Naive thymus-derived CD8-positive, alpha-beta T cell (primary cell): ENCODE data around the gene B4GALT4. TPM values are rescaled to one million over a fixed set of nuclear protein-coding genes. Genes with fewer than 3 reads are reported as not detected.
"Not testable (repeated sequence)": the region's sequence is repeated elsewhere in the genome, so short reads cannot be mapped to it uniquely, and the experiment has no call there.

Experiments
- ATAC-seq, 2 donors: fragments of 150-1000 bp; cut with Tn5 transposase in 1 of 2; sonication (Bioruptor Pico), chemical (Tn5 transposase) in 1 of 2; 1 replicate in 1 of 2; 2 replicates in 1 of 2; pipeline ENCODE4 v1.10.0; 2021; ENCODE audit warnings: mild to moderate bottlenecking in 2 of 2, moderate library complexity in 2 of 2
- POLR2A ChIA-PET: fragments of 350-600 bp; sonication (Branson Sonifier 250); formaldehyde crosslinking; loops from one replicate; lab custom pipeline; 2021; ENCODE audit warnings: antibody characterized with exemption; lab: Charles Lee
- DNase-seq, 10 donors: peaks; one replicate each; pipeline versions ENCODE4 v3.0.0 to v3.0.0-alpha.2; 2020 to 2022
- H3K27ac Mint-ChIP-seq, 10 donors: one replicate each; pipeline ENCODE4 v1.8.0; 2020 to 2022; ENCODE audit warnings: mild to moderate bottlenecking in 10 of 10, mixed read lengths in 10 of 10, moderate library complexity in 4 of 10, inconsistent platforms in 1 of 10
- H3K27me3 Mint-ChIP-seq, 5 donors: one replicate each; pipeline ENCODE4 v1.8.0; 2021 to 2022; ENCODE audit warnings: mixed read lengths in 5 of 5
- H3K36me3 Mint-ChIP-seq, 3 donors: one replicate each; pipeline ENCODE4 v1.8.0; 2020 to 2022; ENCODE audit warnings: mixed read lengths in 3 of 3, mild to moderate bottlenecking in 2 of 3, inconsistent platforms in 1 of 3
- H3K4me1 Mint-ChIP-seq, 4 donors: one replicate each; pipeline ENCODE4 v1.8.0; 2021 to 2022; ENCODE audit warnings: mixed read lengths in 4 of 4
- H3K4me3 Mint-ChIP-seq, 10 donors: one replicate each; pipeline ENCODE4 v1.8.0; 2020 to 2022; ENCODE audit warnings: mild to moderate bottlenecking in 10 of 10, mixed read lengths in 10 of 10, moderate library complexity in 6 of 10, inconsistent platforms in 1 of 10
- H3K9me3 Mint-ChIP-seq, 9 donors: one replicate each; pipeline ENCODE4 v1.8.0; 2020 to 2022; ENCODE audit warnings: mixed read lengths in 9 of 9, mild to moderate bottlenecking in 3 of 9, inconsistent platforms in 1 of 9, moderate library complexity in 1 of 9
- polyA plus RNA-seq, 3 donors: library from polyadenylated mRNA; unstranded; fragments of 300-500 nt; fragmentation: Illumina TruSeq; gene quantifications; one replicate each; pipeline ENCODE4 v1.2.3, GENCODE V29; 2021
- total RNA-seq, 8 experiments: library from RNA in 2 of 8; stranded (reverse) in 2 of 8; gene quantifications; one replicate each; pipeline ENCODE4 v1.2.3 and lab custom pipeline; 2021 to 2026

The B4GALT4 gene
- total and polyA plus RNA-seq, 5 experiments from 2014 or later = 2.9 to 13.2 (median 6.8) TPM

- no peak for ATAC-seq
- Mint-ChIP-seq H3K36me3 (no peaks in the 10 kb centered on the region), H3K4me1 (peaks cover 0 to 10% (median 0%) of the 10 kb centered on the region in 4 donors), H3K27ac (no peak overlapping the region), H3K27me3 (peaks cover 0 to 4% (median 0%) of the 10 kb centered on the region in 5 donors), H3K4me3 (no peak overlapping the region), H3K9me3 (no peaks in the 10 kb centered on the region)
- DNase-seq = no peak
- POLR2A ChIA-PET = no interaction called here
Observed at GRCh38 chr3:119257111-119257510, 16.4 kb upstream of the B4GALT4 start.

- ATAC-seq (no peak), DNase-seq (no peak)
- POLR2A ChIA-PET = no interaction called here
- Mint-ChIP-seq H3K36me3 (no peaks in the 10 kb centered on the region), H3K27ac (no peak overlapping the region), H3K9me3 (peaks cover 0 to under 1% (median 0%) of the 10 kb centered on the region in 9 donors), H3K27me3 (peaks cover 0 to 1% (median 0%) of the 10 kb centered on the region in 5 donors), H3K4me1 (peaks cover 0 to 10% (median 0%) of the 10 kb centered on the region in 4 donors), H3K4me3 (no peak overlapping the region)
Observed at GRCh38 chr3:119255214-119255613, 14.5 kb upstream of the B4GALT4 start.

DNA sequence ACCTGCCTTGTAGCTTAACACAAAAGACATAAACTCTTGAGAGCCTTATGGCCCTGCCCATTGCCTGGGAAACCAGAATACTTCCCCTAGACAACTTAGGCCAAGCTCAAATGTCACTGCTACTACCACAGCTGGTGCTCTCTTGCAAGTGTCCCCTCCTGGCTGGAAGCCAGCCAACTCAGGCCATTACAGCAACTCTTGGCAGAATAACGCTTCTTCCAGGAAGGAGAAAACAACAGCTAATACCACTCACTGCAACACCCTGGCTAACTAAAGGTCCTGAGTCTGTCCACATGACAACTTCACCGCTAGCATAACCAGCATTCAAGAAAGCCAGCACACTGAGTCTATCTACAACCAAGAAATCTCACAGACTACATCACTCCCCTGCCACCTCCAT, 5.1 kb upstream of the B4GALT4 start:
- ATAC-seq (no peak), DNase-seq (no peak)
- Mint-ChIP-seq H3K4me1 (peaks cover 0 to 7% (median 3%) of the 10 kb centered on the region in 4 donors), H3K4me3 (no peak overlapping the region), H3K9me3 (peaks cover 9 to 41% (median 16%) of the 10 kb centered on the region in 9 donors), H3K27me3 (no peaks in the 10 kb centered on the region), H3K36me3 (peaks cover 0 to 26% (median 9%) of the 10 kb centered on the region in 3 donors), H3K27ac (no peak overlapping the region)
- POLR2A ChIA-PET = no interaction called here

DNA sequence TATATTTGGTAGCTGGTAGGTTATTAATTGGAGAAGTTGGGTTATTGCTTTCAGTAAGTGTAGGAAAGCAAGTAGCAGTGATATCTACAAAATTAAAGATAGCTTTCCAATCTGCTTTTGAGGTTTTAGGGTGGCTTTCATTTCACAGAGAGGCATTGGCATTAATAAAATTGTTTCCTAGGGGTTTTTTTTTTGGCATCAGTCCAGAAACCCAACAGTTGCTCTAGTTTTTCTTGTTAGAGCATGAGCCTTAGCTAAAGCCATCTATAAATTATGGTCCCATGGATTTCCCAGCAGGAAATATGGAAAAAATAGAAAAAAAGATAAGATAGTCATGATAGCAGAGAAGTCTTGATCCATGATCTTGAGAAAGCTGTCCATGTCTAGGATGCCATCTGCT, 3.0 kb upstream of the B4GALT4 start:
- ATAC-seq = no peak
- Mint-ChIP-seq H3K4me1 (peaks cover 9 to 22% (median 15%) of the 10 kb centered on the region in 4 donors), H3K27me3 (no peaks in the 10 kb centered on the region), H3K9me3 (peaks cover 6 to 26% (median 13%) of the 10 kb centered on the region in 9 donors), H3K27ac (no peak overlapping the region), H3K4me3 (no peak overlapping the region), H3K36me3 (peaks cover 0 to 17% (median 8%) of the 10 kb centered on the region in 3 donors)
- no peak for DNase-seq
- POLR2A ChIA-PET = interaction anchor here (0.7 kb wide), 1 partner anchor 85 kb away, joined by 3 read pairs; no protein-coding TSS in a partner anchor

DNA sequence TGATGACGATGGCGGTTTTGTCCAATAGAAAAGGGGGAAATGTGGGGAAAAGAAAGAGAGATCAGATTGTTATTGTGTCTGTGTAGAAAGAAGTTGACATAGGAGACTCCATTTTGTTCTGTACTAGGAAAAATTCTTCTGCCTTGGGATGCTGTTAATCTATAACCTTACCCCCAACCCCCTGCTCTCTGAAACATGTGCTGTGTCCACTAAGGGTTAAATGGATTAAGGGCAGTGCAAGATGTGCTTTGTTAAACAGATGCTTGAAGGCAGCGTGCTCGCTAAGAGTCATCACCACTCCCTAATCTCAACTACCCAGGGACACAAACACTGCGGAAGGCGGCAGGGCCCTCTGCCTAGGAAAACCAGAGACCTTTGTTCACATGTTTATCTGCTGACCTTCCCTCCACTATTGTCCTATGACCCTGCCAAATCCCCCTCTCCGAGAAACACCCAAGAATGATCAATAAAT, 2.4 kb upstream of the B4GALT4 start:
- H3K27me3 Mint-ChIP-seq, DNase-seq, POLR2A ChIA-PET, ATAC-seq, H3K4me3 Mint-ChIP-seq, H3K27ac Mint-ChIP-seq: not testable (repeated sequence)
- peaks cover 4 to 20% (median 9%) of the 10 kb centered on the region in 9 donors for H3K9me3 Mint-ChIP-seq
- H3K36me3 Mint-ChIP-seq = peaks cover 0 to 17% (median 5%) of the 10 kb centered on the region in 3 donors
- H3K4me1 Mint-ChIP-seq = peaks cover 9 to 27% (median 17%) of the 10 kb centered on the region in 4 donors

GRCh38 chr3:119242387-119243057, 1.8 kb upstream of the B4GALT4 start:
- DNase-seq = not testable (repeated sequence)
- POLR2A ChIA-PET = interaction anchor here (0.5 to 3.1 kb wide), 3 partner anchors 32 to 256 kb away, joined by 3 to 24 read pairs (median 7); partner anchors contain the start of genes ARHGAP31 and TIMMDC1
- H3K36me3 Mint-ChIP-seq = peaks cover 0 to 13% (median under 1%) of the 10 kb centered on the region in 3 donors

DNA sequence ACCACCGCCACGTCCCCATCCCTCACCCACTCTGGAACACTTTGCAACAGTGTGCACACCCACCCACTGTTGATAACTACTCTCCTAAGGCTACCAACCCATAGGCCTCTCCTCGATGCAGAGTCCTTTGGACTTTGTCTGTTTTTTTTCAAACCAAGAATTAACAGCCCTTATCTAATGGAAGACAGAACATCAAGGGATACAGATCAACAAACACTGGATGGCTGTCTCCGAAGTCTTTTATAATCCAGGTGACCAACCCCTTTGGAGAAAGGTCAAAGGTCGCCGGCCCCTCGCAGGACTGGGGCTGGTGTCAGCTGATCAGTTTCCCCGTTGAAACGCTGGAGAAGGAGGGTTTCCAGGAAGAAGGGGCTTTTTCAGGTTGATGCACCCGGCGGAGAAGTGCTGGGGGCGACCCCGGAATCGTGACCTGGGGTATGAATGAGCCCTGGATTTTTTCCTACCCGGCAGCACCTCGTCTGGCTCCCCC, 532 bp downstream of the B4GALT4 start:
- POLR2A ChIA-PET = interaction anchor here (0.8 to 3.1 kb wide), 7 partner anchors 54 to 356 kb away, joined by 3 to 24 read pairs (median 4); partner anchors contain the start of genes ARHGAP31 and TIMMDC1
- peak; percentile 15 to 18 for ATAC-seq
- Mint-ChIP-seq H3K4me3 (peak overlapping the region; percentile 77 to 96 (median 88)), H3K27me3 (no peaks in the 10 kb centered on the region), H3K36me3 (peaks cover 0 to 16% (median 8%) of the 10 kb centered on the region in 3 donors), H3K9me3 (peaks cover 0 to 1% (median 0%) of the 10 kb centered on the region in 9 donors), H3K4me1 (peaks cover 18 to 56% (median 39%) of the 10 kb centered on the region in 4 donors), H3K27ac (peak overlapping the region; percentile 83 to 97 (median 92))
- DNase-seq = peak in 2 of 10 donors; percentile 17 to 63

More at GRCh38 chr3:119242387-119243057, 1.8 kb upstream of the B4GALT4 start:
- not testable (repeated sequence) for ATAC-seq, H3K27me3 Mint-ChIP-seq, H3K4me3 Mint-ChIP-seq
- H3K9me3 Mint-ChIP-seq = peaks cover 2 to 14% (median 7%) of the 10 kb centered on the region in 9 donors
- peaks cover 9 to 32% (median 17%) of the 10 kb centered on the region in 4 donors for H3K4me1 Mint-ChIP-seq
- peak overlapping the region in 1 of 10 donors; percentile 66 for H3K27ac Mint-ChIP-seq

DNA sequence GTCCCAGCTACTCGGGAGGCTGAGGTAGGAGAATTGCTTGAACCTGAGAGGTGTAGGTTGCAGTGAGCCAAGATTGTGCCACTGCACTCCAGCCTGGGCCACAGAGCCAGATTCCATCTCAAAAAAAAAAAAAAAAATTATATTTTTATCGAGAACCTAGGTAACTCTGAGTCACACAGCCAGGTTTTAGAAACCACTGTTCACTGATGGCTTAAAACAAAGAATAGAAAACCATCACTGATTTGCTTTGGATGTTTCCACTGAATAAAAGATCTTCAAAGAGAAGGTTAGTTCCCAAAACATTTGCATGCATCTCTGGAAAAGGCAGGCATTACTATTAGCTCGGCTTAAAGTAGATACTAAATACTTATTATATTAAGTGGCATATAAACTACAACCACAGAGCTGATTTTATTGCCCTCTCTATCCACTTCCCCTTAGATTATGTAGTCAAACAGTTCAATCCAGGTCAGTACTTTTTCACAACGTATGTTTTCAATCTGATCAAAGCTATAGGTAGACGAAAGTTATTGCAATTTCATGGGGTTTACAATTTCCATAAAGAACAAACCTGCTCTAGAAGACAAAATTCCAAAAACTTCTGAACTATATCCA, 1.4 kb downstream of the B4GALT4 start:
- DNase-seq (peak in 2 of 10 donors; percentile 17 to 22), ATAC-seq (peak in 1 of 2 donors; percentile 13)
- no peaks in the 10 kb centered on the region for H3K9me3 Mint-ChIP-seq
- peak overlapping the region; percentile 77 to 96 (median 88) for H3K4me3 Mint-ChIP-seq
- H3K4me1 Mint-ChIP-seq = peaks cover 21 to 63% (median 46%) of the 10 kb centered on the region in 4 donors
- H3K36me3 Mint-ChIP-seq = peaks cover 0 to 23% (median 8%) of the 10 kb centered on the region in 3 donors
- POLR2A ChIA-PET = interaction anchor here (0.6 to 3.1 kb wide), 3 partner anchors 55 to 267 kb away, joined by 3 to 24 read pairs (median 4); partner anchors contain the start of genes ARHGAP31 and TMEM39A
- no peaks in the 10 kb centered on the region for H3K27me3 Mint-ChIP-seq
- H3K27ac Mint-ChIP-seq = peak overlapping the region; percentile 54 to 97 (median 90)

GRCh38 chr3:119238363-119238762, 2.3 kb downstream of the B4GALT4 start:
- H3K27me3 Mint-ChIP-seq = no peaks in the 10 kb centered on the region
- no peak for ATAC-seq
- POLR2A ChIA-PET = no interaction called here
- H3K4me3 Mint-ChIP-seq = peak overlapping the region in 8 of 10 donors; percentile 19 to 76 (median 67)
- peak overlapping the region in 8 of 10 donors; percentile 60 to 93 (median 76) for H3K27ac Mint-ChIP-seq
- DNase-seq = no peak
- H3K4me1 Mint-ChIP-seq = peaks cover 21 to 66% (median 48%) of the 10 kb centered on the region in 4 donors
- H3K36me3 Mint-ChIP-seq = peaks cover 0 to 24% (median 15%) of the 10 kb centered on the region in 3 donors
- H3K9me3 Mint-ChIP-seq = no peaks in the 10 kb centered on the region

DNA sequence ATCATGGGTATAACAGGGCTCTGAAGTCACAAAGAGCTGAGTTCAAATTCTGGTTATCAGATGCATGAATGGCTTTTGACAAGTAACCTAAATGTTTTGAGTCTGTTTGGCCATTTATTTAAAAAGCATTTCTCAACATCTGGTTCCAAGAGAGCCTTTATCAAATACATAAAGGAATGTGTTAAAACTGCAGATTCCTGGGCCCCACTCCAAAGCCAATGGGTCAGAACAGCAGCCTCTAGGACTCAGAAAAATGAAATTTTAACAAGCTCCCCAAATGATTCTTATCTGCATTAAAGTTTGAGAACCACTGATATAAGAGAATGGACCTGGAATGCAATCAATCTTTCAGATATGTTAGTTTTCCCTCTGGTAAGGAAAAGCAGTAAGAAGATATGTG, 3.4 kb downstream of the B4GALT4 start:
- Mint-ChIP-seq H3K27me3 (no peaks in the 10 kb centered on the region), H3K9me3 (peaks cover 0 to 1% (median 0%) of the 10 kb centered on the region in 9 donors), H3K4me3 (peak overlapping the region in 4 of 10 donors; percentile 4 to 23 (median 17)), H3K4me1 (peaks cover 22 to 68% (median 49%) of the 10 kb centered on the region in 4 donors), H3K27ac (peak overlapping the region in 6 of 10 donors; percentile 10 to 81 (median 36)), H3K36me3 (peaks cover 0 to 30% (median 21%) of the 10 kb centered on the region in 3 donors)
- POLR2A ChIA-PET = no interaction called here
- DNase-seq = no peak
- ATAC-seq = no peak

DNA sequence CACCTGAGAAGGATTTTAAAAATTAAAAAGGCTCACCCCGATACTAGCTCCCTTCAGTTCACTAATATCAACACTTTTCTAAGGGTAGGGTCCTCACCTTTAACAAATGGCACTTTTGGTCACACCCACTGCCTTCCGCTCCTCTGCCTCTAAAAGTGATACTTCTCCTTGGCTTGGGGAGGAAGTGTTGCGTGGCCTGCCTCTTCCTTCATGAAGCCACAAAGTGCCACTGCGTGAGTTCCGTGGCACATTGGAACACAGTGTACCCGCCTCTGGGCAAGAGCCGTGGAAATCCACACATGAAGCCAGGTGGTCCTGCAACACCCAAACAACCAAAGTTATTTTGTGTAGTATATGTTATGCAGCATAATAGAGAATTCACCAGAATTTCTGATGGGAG, 3.9 kb downstream of the B4GALT4 start:
- peaks cover 0 to 35% (median 22%) of the 10 kb centered on the region in 3 donors for H3K36me3 Mint-ChIP-seq
- peaks cover 0 to 1% (median 0%) of the 10 kb centered on the region in 9 donors for H3K9me3 Mint-ChIP-seq
- ATAC-seq = no peak
- DNase-seq = peak in 2 of 10 donors; percentile 7 to 10
- peaks cover 22 to 70% (median 51%) of the 10 kb centered on the region in 4 donors for H3K4me1 Mint-ChIP-seq
- H3K27me3 Mint-ChIP-seq = no peaks in the 10 kb centered on the region
- POLR2A ChIA-PET = no interaction called here
- peak overlapping the region in 8 of 10 donors; percentile 10 to 58 (median 32) for H3K4me3 Mint-ChIP-seq
- peak overlapping the region; percentile 10 to 84 (median 56) for H3K27ac Mint-ChIP-seq

DNA sequence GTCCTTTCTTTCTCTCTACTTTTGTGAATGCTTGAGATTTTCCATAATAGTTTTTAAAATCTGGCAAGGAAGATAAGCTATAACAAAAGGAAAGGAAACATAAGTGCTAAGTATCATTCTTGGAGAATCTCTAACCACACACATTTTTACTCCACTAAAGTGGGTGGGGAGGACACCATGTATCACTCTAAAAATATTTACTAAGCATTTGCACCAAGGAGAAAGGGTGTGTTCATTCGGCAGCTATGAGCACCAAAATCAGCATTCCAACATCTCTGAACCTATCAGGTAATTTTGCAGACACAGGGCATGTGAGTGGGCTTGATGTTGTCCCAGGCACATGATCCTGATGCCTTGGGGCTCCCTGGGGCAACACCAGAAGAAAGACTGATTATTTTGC, 5.5 kb downstream of the B4GALT4 start:
- POLR2A ChIA-PET = no interaction called here
- Mint-ChIP-seq H3K4me1 (peaks cover 21 to 62% (median 48%) of the 10 kb centered on the region in 4 donors), H3K36me3 (peaks cover 0 to 48% (median 33%) of the 10 kb centered on the region in 3 donors), H3K4me3 (peak overlapping the region in 5 of 10 donors; percentile 11 to 24 (median 19)), H3K9me3 (peaks cover 0 to 1% (median 0%) of the 10 kb centered on the region in 9 donors), H3K27ac (peak overlapping the region in 9 of 10 donors; percentile 13 to 85 (median 62)), H3K27me3 (no peaks in the 10 kb centered on the region)
- ATAC-seq = no peak
- DNase-seq = no peak
